Activated CD4-positive, CD25-positive, alpha-beta regulatory T cell treated with anti-CD3 and anti-CD28 coated beads, Interleukin-2, amount 50 U/mL, for 24 hours (primary cell): ENCODE results near the gene CCDC69.
"Not testable (repeated sequence)": the region's sequence is repeated elsewhere in the genome, so short reads cannot be mapped to it uniquely, and the experiment has no call there.

Experiments
- ATAC-seq, 2 donors: fragments of 150-1000 bp; cut with Tn5 transposase; one replicate each; pipeline ENCODE4 v1.10.0; 2021; ENCODE audit warnings: mild to moderate bottlenecking in 1 of 2, moderate library complexity in 1 of 2

The CCDC69 gene, protein sequence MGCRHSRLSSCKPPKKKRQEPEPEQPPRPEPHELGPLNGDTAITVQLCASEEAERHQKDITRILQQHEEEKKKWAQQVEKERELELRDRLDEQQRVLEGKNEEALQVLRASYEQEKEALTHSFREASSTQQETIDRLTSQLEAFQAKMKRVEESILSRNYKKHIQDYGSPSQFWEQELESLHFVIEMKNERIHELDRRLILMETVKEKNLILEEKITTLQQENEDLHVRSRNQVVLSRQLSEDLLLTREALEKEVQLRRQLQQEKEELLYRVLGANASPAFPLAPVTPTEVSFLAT

DNA sequence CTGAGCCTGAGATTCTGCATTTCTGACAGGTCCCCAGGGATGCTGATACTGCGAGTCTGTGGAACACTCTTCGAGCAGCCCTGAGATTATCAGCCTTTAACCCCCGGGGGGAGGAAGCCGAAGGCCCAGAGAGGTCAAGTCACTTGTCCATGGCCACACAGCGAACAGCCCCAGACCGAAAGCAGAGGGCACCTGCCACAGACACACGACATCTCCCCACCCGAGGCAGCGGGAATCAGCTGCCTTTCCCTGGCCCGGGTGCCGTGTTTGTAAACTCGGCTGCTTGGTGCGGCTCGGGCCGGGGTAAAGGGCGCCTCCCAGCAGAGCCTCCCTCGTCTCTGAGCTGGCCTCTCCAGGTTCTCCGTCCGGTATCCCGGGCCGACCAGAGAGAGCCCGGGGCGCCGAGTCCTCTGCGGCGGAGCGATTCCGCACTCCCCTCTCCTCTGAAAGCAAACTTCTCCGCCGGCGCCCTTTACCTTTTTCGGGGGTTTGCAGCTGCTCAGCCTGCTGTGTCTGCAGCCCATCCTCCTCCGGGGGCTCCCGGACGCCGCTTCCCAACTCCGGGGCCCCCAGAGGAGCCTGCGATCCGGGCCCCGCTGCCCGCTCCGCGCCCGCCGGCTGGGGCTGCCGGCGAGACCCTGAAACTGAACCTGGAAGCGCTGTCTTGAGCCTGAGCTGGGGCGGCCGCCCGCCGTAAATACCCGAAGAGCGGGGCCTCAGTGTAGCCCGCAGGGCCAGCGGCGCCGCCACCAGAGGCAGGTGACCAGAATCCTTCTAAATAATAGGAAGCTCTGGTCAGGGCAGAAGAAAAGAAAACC is at the start of gene CCDC69:
Gene CCDC69 (minus strand): TSS at position 646 of the 818 bp plus-strand sequence. CDS start 122 bp downstream, at position 524.
- ATAC-seq = peak; percentile 80

- no peak for ATAC-seq
Observed at GRCh38 chr5:151271336-151271735, 47.4 kb upstream of the CCDC69 start.

- ATAC-seq = peak; percentile 86 to 93
Observed at GRCh38 chr5:151270599-151270998, 46.7 kb upstream of the CCDC69 start.

DNA sequence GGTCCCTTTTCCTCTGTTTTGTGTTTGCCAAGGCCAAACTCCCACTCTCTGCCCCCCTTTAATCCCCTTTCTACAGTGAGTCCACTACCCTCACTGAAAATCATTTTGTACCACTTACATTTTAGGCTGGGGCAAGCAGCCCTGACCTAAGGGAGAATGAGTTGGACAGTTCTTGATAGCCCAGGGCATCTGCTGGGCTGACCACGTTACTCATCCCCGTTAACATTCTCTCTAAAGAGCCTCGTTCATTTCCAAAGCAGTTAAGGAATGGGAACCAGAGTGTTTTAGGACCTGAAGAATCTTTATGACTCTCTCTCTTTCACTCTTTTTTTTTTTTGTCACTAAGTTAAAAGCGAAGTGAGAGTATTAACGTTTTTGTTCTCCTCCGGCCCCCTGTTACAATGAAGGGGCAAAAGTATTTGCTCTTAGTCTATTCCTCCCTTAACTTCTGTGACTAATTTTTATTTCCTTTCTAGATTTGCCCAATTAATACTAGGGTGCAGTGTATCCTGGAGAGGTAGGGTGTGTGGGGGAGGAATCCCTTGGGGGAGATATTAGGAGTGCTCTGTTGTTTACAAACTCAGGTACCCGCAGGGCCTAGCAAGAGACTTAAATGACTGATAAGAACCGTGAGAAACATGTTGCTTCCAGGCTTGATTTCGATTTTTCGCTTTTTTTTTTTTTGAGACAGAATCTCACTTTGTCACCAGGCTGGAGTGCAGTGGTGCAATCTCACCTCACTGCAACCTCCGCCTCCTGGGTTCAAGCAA is 43.8 kb upstream of the CCDC69 start:
- no peak for ATAC-seq

DNA sequence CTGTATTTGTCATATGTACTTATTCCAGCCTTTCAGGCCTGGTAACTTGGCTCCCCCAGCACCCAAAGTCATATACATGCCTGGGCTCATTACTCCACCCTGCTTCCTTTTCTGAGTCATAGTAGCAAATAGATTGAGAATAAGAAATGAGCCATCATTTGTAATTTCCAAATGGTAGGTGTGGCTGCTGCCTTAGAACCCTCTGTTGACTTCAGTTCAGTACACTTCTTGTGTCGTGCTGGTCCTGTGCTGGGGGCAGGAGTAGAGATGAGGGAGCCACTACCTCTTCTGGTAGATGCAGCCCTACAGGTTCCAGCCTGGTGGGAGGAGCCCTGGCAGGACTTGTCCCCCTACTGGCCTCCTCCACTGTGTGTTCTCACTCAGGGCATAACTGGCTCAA is 40.2 kb upstream of the CCDC69 start:
- peak; percentile 97 to 98 for ATAC-seq

DNA sequence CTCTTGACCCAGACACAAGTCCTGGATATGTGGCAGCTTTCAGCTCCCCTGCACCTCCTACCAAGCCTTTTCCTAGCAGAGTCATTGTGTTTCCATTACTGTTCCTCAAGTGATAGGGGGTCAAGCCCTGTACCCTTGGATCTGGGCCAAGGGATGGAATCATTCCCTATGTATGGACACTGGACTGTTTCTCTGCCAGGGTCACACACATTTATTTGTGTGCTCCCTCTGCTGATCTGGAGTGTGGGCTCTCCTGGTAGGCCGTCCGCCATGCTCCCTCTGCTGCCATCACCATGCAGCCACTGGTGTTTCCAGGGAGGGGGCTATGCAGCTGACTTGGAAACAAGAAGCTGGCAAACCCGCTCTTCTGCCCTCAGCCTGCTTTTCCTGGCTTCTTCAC is 38.6 kb upstream of the CCDC69 start:
- no peak for ATAC-seq

DNA sequence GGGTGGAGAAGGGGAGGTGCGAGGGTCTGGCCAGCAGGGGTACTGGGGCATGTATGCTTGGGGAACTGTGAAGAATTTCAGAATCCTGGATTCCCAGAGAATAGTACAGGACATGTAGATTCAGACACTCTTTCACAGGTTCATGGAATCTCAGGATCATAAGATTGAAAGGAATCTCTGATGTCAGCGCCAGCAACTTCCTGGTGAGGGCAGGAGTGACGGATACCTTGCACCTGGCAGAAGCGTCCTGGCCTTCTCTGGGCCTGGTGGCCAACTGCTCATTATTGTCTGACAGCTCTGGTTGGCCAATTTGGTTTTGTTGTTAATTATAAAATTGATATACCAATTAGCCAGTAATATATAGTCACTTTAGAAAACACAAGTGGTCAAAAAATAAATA is 36.0 kb upstream of the CCDC69 start:
- no peak for ATAC-seq

DNA sequence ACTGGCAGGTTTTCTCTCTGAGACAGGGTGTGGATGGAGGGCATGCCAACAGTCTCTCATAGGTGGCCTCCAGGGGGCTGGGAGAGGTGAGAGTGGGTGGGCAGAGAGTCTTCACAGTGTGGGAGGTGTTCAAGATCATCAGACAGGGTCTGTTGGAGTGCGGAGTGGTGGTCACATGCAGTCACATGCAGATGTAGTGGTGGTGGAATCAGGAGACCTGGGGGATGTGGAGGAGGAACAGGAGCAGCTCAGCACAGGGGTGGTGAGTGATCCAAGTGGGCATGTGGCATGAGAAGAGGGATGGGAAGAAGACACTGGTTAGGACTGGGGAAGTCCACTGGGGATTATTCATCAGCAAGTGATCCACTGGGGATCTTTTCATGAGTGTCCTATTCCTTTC is 34.9 kb upstream of the CCDC69 start:
- peak in 1 of 2 donors; percentile 14 for ATAC-seq

- ATAC-seq = no peak
Observed at GRCh38 chr5:151258201-151258611, 34.3 kb upstream of the CCDC69 start.

- no peak for ATAC-seq
Observed at GRCh38 chr5:151257731-151258181, 33.9 kb upstream of the CCDC69 start.

- ATAC-seq = no peak
Observed at GRCh38 chr5:151255621-151256286, 31.9 kb upstream of the CCDC69 start.

GRCh38 chr5:151254990-151255389 is 31.1 kb upstream of the CCDC69 start:
- ATAC-seq = not testable (repeated sequence)

DNA sequence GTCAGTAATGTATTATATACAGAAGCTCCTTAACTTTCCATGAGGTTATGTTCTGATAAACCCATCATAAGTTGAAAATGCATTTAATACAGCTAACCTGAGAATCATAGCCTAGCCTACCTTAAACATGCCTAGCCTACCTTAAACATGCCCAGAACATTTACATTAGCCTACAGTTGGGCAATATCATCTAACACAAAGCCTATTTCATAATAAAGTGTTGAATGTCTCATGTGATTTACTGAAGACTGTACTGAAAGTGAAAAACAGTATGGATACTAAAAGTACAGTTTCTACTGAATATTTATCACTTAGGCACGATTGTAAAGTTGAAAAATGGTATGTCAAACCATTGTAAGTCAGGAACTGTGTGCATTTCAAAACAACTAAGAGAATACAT is 30.7 kb upstream of the CCDC69 start:
- ATAC-seq = no peak

DNA sequence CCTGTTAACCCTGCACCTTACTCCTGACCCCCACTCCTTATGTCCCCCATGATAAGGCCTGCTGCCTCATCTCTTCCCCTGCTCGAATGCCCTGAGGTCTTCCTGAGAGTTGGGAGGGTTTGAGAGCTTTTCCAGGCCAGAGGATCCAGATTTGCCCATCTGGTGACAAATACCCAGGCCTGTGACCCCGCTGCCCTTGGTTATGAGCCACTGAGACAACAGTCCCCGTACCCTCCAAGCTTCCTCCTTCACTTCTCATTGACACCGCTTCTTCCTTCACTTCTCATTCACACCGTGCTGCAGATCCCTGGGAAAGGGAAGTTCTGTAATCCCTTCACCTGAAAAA is 29.7 kb upstream of the CCDC69 start:
- no peak for ATAC-seq

DNA sequence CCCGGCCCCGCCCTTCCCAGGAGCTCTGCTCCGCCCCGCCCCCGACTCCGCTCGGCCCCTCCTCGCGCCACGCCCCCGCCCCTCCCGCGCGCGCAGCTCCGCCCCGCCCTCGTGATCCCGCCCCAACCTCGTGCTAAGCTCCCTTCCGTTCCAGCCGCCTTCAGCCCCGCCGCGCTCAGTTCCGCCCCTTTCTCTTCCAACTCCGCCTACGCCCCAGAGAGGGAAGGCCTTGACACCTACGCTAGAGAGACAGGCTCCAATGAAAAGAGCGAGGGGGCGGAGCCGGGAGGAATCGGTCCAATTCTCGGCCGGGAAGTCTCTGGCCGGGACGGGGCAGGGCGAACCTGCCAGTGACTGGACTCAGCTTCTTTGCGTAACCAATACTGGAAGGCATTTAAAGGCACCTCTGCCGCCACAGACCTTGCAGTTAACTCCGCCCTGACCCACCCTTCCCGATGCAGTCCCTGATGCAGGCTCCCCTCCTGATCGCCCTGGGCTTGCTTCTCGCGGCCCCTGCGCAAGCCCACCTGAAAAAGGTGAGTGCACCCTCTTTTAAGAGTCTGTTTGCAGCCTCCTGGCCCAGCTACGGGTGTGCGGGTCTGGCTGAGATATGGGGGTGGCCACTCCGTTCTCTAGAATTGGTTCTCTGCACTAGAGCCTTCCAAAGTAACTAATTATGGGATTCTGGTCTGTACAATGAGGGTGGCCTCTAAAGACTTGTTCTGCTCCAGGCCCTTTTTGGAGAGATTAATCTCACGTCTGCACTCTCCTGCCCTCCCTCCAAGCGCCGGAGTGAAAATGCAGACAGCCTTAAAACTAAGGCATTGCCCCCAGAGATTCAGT is 29.1 kb upstream of the CCDC69 start, which contains the start of gene GM2A:
Gene GM2A (plus strand): TSS at position 424 of the 843 bp plus-strand sequence. CDS start 32 bp downstream, at position 456.
- ATAC-seq = peak; percentile 88 to 94

- no peak for ATAC-seq
Observed at GRCh38 chr5:151251621-151252020, 27.7 kb upstream of the CCDC69 start.

DNA sequence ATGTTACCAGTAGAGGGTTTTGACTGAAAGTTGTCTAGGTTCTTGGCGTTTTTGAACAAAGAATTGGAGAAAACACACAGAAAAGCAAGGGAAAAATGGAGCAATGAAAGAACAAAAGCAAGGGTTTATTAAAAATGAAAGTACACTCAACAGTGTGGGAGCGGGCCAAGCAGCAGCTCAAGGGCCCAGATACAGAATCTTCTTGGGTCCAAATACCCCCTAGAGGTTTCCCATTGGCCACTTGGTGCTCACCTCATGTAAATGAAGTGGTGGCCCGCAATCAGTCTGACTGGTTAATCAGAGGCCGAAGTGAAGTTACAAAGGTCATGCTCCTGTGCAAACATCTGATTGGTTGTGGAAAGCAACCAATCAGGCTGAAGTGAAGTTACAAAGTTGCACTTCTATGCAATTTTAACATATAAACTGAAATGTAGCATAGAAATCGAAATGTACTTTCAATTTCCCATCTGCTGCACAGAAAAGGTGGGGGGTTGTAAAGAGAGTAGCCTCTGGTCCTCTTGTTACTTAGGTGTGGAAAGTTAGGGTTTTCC is 27.2 kb upstream of the CCDC69 start:
- ATAC-seq = peak; percentile 12 to 44

- ATAC-seq = no peak
Observed at GRCh38 chr5:151250346-151251000, 26.6 kb upstream of the CCDC69 start.

DNA sequence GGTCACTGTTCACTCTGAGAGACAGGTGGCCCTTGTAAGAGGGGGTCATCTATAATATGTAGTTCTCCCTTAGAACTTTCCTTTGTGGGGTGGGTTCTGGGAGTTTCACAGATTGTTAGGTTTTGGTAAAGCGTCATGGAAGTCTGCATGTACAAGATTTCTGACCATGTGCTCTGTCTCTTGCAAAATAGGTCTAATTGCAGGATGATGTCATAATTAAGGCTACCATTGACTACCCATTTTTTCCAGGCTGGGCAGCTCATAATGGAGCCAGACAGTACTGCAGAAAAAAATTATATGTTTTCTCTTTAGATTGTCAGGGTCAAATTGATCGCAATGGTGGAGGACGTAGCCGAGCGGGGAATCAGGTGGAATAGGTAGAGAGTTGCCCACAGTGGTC is 25.4 kb upstream of the CCDC69 start:
- ATAC-seq = no peak

GRCh38 chr5:151248651-151249050 is 24.8 kb upstream of the CCDC69 start:
- no peak for ATAC-seq
